ENCODE measurements around the gene IL10.

Gene IL10

GRCh38 chr1:206772243-206772937, at the start of gene IL10:
Gene IL10 (minus strand): TSS chr1:206772494. CDS start chr1:206772435, 59 bp downstream.
- DNase-seq (ENCODE audit: low spot score) = no peak

- DNase-seq (ENCODE audit: low spot score) = no peak
These were observed 49.2 kb upstream of the IL10 start for GRCh38 chr1:206821493-206821892.

GRCh38 chr1:206816390-206817287, 44.3 kb upstream of the IL10 start:
- no peak for DNase-seq (ENCODE audit: low spot score)

- DNase-seq (ENCODE audit: low spot score) = peak; percentile 78
These were observed 42.5 kb upstream of the IL10 start for GRCh38 chr1:206814716-206815341.

- DNase-seq (ENCODE audit: low spot score) = no peak
These were observed 40.2 kb upstream of the IL10 start for GRCh38 chr1:206812471-206812870.

GRCh38 chr1:206809504-206810084, 37.3 kb upstream of the IL10 start:
- DNase-seq (ENCODE audit: low spot score) = peak; percentile 39

GRCh38 chr1:206808615-206809014, 36.3 kb upstream of the IL10 start:
- DNase-seq (ENCODE audit: low spot score) = peak; percentile 28

GRCh38 chr1:206805357-206805756, 33.1 kb upstream of the IL10 start:
- DNase-seq (ENCODE audit: low spot score) = no peak

- no peak for DNase-seq (ENCODE audit: low spot score)
These were observed 32.0 kb upstream of the IL10 start for GRCh38 chr1:206804156-206804737.

GRCh38 chr1:206803221-206803730, 31.0 kb upstream of the IL10 start:
- no peak for DNase-seq (ENCODE audit: low spot score)

GRCh38 chr1:206802401-206802800, 30.1 kb upstream of the IL10 start:
- DNase-seq (ENCODE audit: low spot score) = no peak

- peak; percentile 11 for DNase-seq (ENCODE audit: low spot score)
These were observed 29.2 kb upstream of the IL10 start for GRCh38 chr1:206801467-206801866.

GRCh38 chr1:206800891-206801290, 28.6 kb upstream of the IL10 start:
- no peak for DNase-seq (ENCODE audit: low spot score)

- no peak for DNase-seq (ENCODE audit: low spot score)
These were observed 28.1 kb upstream of the IL10 start for GRCh38 chr1:206800411-206800810.

- no peak for DNase-seq (ENCODE audit: low spot score)
These were observed 27.0 kb upstream of the IL10 start for GRCh38 chr1:206799311-206799710.

GRCh38 chr1:206798384-206798996, 26.2 kb upstream of the IL10 start:
- DNase-seq (ENCODE audit: low spot score) = no peak

GRCh38 chr1:206797534-206798383, 25.5 kb upstream of the IL10 start:
- DNase-seq (ENCODE audit: low spot score) = peak; percentile 12

GRCh38 chr1:206796981-206797402, 24.7 kb upstream of the IL10 start:
- no peak for DNase-seq (ENCODE audit: low spot score)

GRCh38 chr1:206796116-206796515, 23.8 kb upstream of the IL10 start:
- no peak for DNase-seq (ENCODE audit: low spot score)

- DNase-seq (ENCODE audit: low spot score) = no peak
These were observed 22.1 kb upstream of the IL10 start for GRCh38 chr1:206794294-206794908.
